Mononuclear cell (primary cell): Measurements from ENCODE around the gene SCRN1. TPM values are rescaled to one million over a fixed set of nuclear protein-coding genes. Genes with fewer than 3 reads are reported as not detected.

Source experiments
- H3K27me3 ChIP-seq: 2 replicates; pipeline ENCODE4 v1.6.0; 2011; ENCODE audit warnings: low read length, control low read depth; ENCODE audit not compliant: insufficient read depth
- H3K4me1 ChIP-seq: 2 replicates; pipeline ENCODE4 v1.5.1; 2011; ENCODE audit warnings: mild to moderate bottlenecking, low read length, control low read depth; ENCODE audit not compliant: insufficient read depth
- H3K4me3 ChIP-seq: 2 replicates; pipeline ENCODE4 v1.5.1; 2011; ENCODE audit warnings: mild to moderate bottlenecking, low read length, moderate library complexity
- H3K9me3 ChIP-seq: 2 replicates; pipeline ENCODE4 v1.5.1; 2011; ENCODE audit warnings: low read depth, mild to moderate bottlenecking, control low read depth, low read length
- total RNA-seq: library from RNA; depleted of rRNA; stranded (reverse); fragments of >200 nt; gene quantifications from one replicate; pipeline ENCODE4 v1.2.3, GENCODE V29; 2012

Gene SCRN1
- total RNA-seq, 1 donor: 5.1 TPM

GRCh38 chr7:29884399-29885272 lies 105.0 kb downstream of the SCRN1 start:
- H3K27me3 ChIP-seq: peaks cover 8% of the 10 kb centered on the region
- no peak overlapping the region for H3K4me3 ChIP-seq

GRCh38 chr7:29883462-29884398 lies 105.9 kb downstream of the SCRN1 start:
- H3K9me3 ChIP-seq: no peaks in the 10 kb centered on the region
- H3K4me1 ChIP-seq: no peaks in the 10 kb centered on the region
- H3K4me3 ChIP-seq: no peak overlapping the region
- H3K27me3 ChIP-seq: peaks cover 8% of the 10 kb centered on the region

More at GRCh38 chr7:29884399-29885272, 105.0 kb downstream of the SCRN1 start:
- Histone ChIP-seq H3K4me1 (no peaks in the 10 kb centered on the region), H3K9me3 (no peaks in the 10 kb centered on the region)

- Histone ChIP-seq H3K27me3 (peaks cover 8% of the 10 kb centered on the region), H3K4me1 (no peaks in the 10 kb centered on the region), H3K9me3 (no peaks in the 10 kb centered on the region), H3K4me3 (no peak overlapping the region)
These were observed 107.1 kb downstream of the SCRN1 start for GRCh38 chr7:29882481-29882880.

GRCh38 chr7:29881724-29882123 lies 107.9 kb downstream of the SCRN1 start:
- Histone ChIP-seq H3K27me3 (peaks cover 8% of the 10 kb centered on the region), H3K9me3 (no peaks in the 10 kb centered on the region), H3K4me1 (no peaks in the 10 kb centered on the region), H3K4me3 (no peak overlapping the region)

- Histone ChIP-seq H3K27me3 (peaks cover 7% of the 10 kb centered on the region), H3K9me3 (no peaks in the 10 kb centered on the region), H3K4me3 (no peak overlapping the region), H3K4me1 (no peaks in the 10 kb centered on the region)
These were observed 110.0 kb downstream of the SCRN1 start for GRCh38 chr7:29879609-29880008.

- peaks cover under 1% of the 10 kb centered on the region for H3K27me3 ChIP-seq
- H3K9me3 ChIP-seq: no peaks in the 10 kb centered on the region
- H3K4me1 ChIP-seq: no peaks in the 10 kb centered on the region
- H3K4me3 ChIP-seq: no peak overlapping the region
These were observed 111.4 kb downstream of the SCRN1 start for GRCh38 chr7:29878081-29878688.

- H3K27me3 ChIP-seq: no peaks in the 10 kb centered on the region
- no peak overlapping the region for H3K4me3 ChIP-seq
- H3K4me1 ChIP-seq: no peaks in the 10 kb centered on the region
- no peaks in the 10 kb centered on the region for H3K9me3 ChIP-seq
These were observed 112.4 kb downstream of the SCRN1 start for GRCh38 chr7:29877196-29877595.

- no peaks in the 10 kb centered on the region for H3K9me3 ChIP-seq
- no peaks in the 10 kb centered on the region for H3K27me3 ChIP-seq
- H3K4me3 ChIP-seq: no peak overlapping the region
- H3K4me1 ChIP-seq: no peaks in the 10 kb centered on the region
These were observed 113.9 kb downstream of the SCRN1 start for GRCh38 chr7:29875741-29876140.

GRCh38 chr7:29873644-29874294 lies 115.8 kb downstream of the SCRN1 start:
- Histone ChIP-seq H3K4me1 (no peaks in the 10 kb centered on the region), H3K4me3 (no peak overlapping the region), H3K27me3 (no peaks in the 10 kb centered on the region), H3K9me3 (no peaks in the 10 kb centered on the region)

GRCh38 chr7:29871787-29872398 lies 117.7 kb downstream of the SCRN1 start:
- H3K4me3 ChIP-seq: no peak overlapping the region
- peaks cover under 1% of the 10 kb centered on the region for H3K4me1 ChIP-seq
- H3K9me3 ChIP-seq: no peaks in the 10 kb centered on the region
- no peaks in the 10 kb centered on the region for H3K27me3 ChIP-seq

Other genes starting within 250 kb of the SCRN1 start
- gene WIPF3, start 183.3 kb downstream of the SCRN1 start, total RNA-seq: under 0.01 TPM
- 5.5 TPM for gene FKBP14, start 36.9 kb upstream of the SCRN1 start, total RNA-seq
- gene PLEKHA8, start 38.6 kb upstream of the SCRN1 start, total RNA-seq: 5.2 TPM
- 40.7 TPM for gene MTURN, start 145.2 kb upstream of the SCRN1 start, total RNA-seq